GM21447 (cell line): Measurements from ENCODE around the gene CYP46A1.
"Not testable (repeated sequence)": the region's sequence is repeated elsewhere in the genome, so short reads cannot be mapped to it uniquely, and the experiment has no call there.

Experiments
- ATAC-seq: cut with Tn5 transposase; IDR thresholded peaks from one replicate; pipeline ENCODE4 v1.9.1; 2021; ENCODE audit not compliant: unreplicated experiment

CYP46A1 gene

GRCh38 chr14:99683619-99684409 lies at the start of gene CYP46A1:
CYP46A1 (plus strand) TSS chr14:99684298; CDS start chr14:99684418, 120 bp downstream.
- ATAC-seq, result peak; percentile 94

- ATAC-seq, result no peak
Measured at GRCh38 chr14:99634443-99634842, 49.7 kb upstream of the CYP46A1 start.

- ATAC-seq, result no peak
Measured at GRCh38 chr14:99635116-99635515, 49.0 kb upstream of the CYP46A1 start.

- no peak for ATAC-seq
Measured at GRCh38 chr14:99636487-99636886, 47.6 kb upstream of the CYP46A1 start.

- no peak for ATAC-seq
Measured at GRCh38 chr14:99637624-99638023, 46.5 kb upstream of the CYP46A1 start.

GRCh38 chr14:99642771-99643170 lies 41.3 kb upstream of the CYP46A1 start:
- not testable (repeated sequence) for ATAC-seq

GRCh38 chr14:99643343-99643742 lies 40.8 kb upstream of the CYP46A1 start:
- no peak for ATAC-seq

GRCh38 chr14:99644035-99644587 lies 40.0 kb upstream of the CYP46A1 start:
- ATAC-seq, result no peak

GRCh38 chr14:99644723-99645544 lies 39.2 kb upstream of the CYP46A1 start, which contains the start of gene HHIPL1:
HHIPL1 (plus strand) TSS chr14:99645129; CDS start chr14:99645208, 79 bp downstream.
- no peak for ATAC-seq

GRCh38 chr14:99645545-99646505 lies 38.3 kb upstream of the CYP46A1 start:
- ATAC-seq, result no peak

GRCh38 chr14:99647411-99647810 lies 36.7 kb upstream of the CYP46A1 start:
- ATAC-seq, result no peak

GRCh38 chr14:99648027-99648784 lies 35.9 kb upstream of the CYP46A1 start:
- no peak for ATAC-seq

- ATAC-seq, result no peak
Measured at GRCh38 chr14:99649219-99649618, 34.9 kb upstream of the CYP46A1 start.

- no peak for ATAC-seq
Measured at GRCh38 chr14:99649643-99650042, 34.5 kb upstream of the CYP46A1 start.

GRCh38 chr14:99650189-99650588 lies 33.9 kb upstream of the CYP46A1 start:
- no peak for ATAC-seq

- no peak for ATAC-seq
Measured at GRCh38 chr14:99651953-99652746, 31.9 kb upstream of the CYP46A1 start.

GRCh38 chr14:99654235-99654985 lies 29.7 kb upstream of the CYP46A1 start:
- no peak for ATAC-seq

- ATAC-seq, result no peak
Measured at GRCh38 chr14:99655521-99655920, 28.6 kb upstream of the CYP46A1 start.
